DMS53 treated with DMSO at 0.1 percent for 48 hours (cell line): Measurements from ENCODE around the gene ATP11C.
"Not testable (repeated sequence)": the region's sequence is repeated elsewhere in the genome, so short reads cannot be mapped to it uniquely, and the experiment has no call there.

ENCODE experiments used
- DNase-seq: peaks from one replicate; lab custom pipeline; 2025; ENCODE audit not compliant: unreplicated experiment; lab: John Stamatoyannopoulos, UW

Gene ATP11C

DNA sequence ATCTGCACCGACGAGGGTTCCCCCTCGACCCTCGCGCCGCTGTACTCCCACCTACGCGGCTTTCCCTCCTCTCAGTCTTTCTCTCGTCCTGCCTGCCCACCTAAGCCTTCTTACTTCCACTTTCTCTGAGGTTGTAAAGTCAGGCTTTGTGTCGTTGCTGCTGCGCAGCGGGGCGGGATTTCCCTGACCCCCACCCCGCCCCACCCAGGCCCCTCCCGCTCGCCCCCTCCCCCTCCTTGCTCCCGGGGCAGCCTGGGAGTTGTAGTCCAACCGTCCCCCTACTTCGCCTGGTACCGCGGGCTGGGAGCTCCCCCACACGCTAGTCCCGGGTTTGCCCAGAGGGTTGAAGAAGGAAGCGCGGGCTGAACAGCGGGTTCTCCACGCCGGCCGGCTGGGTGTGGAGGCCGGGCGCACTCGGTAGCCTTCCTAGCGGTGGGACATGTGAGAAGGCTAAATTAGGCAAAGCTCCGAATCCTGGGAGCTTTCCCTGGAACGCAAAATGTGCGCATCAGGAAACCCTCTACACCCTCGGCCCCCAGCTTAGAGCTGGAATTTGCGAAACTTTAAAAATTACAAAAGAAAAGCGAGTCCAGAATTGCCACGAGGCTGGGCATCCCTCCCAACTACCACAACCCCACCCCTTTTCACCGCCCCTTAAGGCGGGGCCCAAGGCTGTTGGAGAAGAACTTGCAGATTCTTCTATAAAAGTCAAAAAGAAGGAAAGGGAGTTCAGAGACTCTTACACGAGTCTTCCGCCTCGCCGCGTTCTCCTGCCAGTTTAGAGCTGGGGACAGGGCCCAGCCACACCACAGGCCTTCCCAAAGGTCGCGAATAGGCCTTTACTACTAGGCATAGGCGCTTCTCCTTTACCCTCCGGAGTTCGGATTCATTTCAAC lies at the start of gene ATP11C:
ATP11C (minus strand) TSS at position 153 of the 896 bp plus-strand sequence. CDS start 1,011 bp downstream, outside the sequence.
- peak; percentile 71 for DNase-seq

DNA sequence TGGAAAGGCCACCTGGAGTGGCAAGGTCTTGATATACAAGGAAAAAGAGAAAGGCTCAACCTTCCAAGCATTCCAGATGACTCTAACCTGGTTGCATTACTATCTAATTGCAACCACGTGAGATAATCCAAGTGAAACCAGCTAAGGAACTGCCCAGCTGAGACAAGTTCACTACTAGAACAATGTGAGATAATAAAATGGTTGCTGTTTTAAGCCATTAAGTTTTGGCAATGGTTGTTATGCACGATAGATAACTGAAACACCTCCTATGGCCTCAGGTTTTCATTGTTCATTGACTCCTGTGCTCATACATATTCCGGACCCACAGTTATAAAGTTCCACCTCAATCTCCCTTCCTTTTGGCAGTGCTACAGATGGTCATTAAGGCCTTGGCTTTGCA lies 41.6 kb upstream of the ATP11C start:
- DNase-seq = no peak

DNA sequence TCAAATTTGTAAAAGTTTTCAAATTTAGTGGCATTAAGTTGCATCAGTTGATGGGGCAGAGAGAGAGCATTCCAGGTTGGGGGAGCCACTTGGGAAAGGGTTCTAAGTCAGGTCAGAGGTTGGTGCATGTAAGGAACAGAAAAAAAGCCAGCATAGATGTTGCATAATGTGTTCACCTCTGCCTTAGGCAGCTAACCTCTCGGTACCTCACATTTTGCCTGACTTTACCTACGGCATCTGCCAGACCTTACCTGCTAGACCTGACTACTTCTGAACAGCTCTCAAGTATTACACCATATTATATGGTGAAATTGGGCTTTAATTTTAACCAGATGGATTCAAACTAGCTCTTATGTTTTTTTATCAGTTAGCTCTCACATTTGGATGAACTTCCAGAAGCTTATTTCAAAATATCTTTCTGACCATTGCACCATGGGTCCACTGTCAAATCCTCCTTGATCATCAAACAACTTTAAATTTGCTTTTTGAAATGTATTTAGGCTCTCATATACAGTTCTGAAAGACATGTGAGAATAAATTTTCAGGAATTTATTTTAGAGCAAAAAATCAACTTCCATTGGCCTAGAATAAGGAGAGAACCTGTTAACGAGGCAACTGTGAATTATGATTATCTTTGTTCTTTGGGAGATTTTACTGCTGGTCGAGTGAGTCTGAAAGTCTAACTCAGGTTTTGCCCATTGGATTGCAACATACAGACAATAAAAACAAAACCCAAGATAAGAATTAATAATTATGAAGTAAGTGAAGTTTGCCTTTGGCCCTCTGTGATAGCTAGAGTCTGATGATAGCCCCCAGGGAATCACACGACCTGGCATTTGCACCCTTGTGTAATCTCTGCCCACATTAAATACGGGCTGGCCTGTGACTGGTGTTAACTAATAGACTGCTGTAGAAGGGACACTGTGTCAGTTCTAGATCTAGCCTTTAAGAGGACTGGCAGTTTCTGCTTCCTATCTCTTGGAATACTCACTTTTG lies 40.1 kb upstream of the ATP11C start:
- DNase-seq = no peak

DNA sequence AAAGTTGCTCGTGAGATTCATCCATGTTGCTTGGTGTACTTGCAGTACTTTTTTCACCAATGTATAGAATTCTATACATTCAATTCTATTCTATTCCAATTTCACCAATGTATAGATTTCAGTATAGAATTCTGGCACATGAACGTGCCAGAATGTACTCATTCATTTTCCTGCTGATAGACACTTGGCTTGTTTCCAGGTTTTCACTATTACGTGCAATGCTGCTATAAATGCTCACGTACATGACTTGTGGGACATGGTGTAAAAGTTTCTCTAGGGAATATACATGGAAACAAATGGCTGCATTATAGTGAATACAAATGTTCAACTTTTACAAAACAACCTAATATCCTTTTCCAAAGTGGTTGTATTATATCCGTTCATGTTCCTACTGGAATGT lies 39.3 kb upstream of the ATP11C start:
- DNase-seq = no peak

DNA sequence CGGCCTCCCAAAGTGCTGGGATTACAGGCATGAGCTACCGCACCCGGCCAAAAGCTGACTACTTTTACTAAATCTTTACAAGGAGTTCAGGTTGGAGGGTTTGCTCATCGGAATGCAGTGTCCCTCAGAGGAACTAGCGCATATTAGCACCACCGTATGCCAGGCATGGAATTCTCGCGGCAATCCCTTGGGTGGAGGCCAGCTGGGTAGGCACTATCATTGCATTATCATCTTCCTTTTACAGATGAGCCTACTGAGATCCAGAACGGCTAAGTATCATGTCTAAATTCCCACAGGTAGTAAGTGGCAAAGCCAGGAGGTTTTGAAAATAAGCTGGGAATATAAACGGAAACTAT lies 38.5 kb upstream of the ATP11C start:
- no peak for DNase-seq

DNA sequence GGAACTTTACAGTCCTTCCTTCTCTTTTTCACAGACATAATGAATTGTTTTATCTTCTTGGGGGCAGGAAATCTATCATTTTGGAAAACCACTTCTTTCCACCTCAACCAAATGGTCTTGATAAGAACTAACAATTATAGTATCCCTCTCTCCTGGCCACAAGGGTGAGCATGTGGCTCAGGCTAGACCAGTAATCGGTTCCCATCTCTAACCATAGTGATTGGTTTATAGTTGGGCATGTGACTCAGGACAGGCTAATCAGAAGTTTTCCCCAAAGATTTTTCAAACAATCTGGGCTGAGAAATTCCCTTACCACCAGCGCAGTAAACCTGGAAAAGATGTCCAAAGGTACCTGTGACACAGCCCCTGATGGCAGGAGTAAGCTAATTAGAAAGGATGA lies 36.4 kb upstream of the ATP11C start:
- no peak for DNase-seq

DNA sequence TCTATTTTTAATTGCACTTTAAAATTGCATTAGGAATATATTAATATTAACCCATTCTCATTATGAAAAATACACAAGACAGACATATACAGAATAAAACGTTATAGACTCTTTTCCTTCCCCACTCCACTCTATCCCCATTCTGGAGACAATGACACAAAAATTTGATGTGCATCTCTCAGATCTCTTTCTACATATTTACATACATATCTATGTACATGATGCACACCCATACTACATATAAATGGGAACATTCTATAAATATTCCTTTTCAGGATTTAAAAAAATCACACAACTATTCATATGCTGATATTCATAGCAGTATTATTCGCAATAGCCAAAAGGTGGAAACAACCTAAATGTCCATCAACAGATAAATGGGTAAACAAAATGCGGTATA lies 34.9 kb upstream of the ATP11C start:
- DNase-seq = no peak

DNA sequence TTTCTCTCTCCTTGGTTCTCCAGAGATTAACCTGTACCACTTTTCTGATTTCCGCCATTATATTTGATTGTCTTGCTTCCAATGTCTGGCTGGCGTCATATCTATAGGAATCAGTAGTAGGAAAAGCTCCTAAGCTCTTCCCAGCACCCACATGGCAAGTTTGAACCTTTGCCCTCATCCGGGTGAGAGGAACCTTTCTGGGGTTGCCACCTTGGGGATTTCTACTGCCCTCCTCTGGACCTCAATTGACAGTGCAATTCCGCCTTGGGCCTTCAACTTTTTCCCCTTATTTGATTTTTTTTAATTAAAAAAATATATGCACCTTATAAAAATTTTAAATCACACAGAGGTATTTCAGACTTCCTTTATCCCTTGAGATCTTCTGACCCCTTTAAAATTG lies 34.4 kb upstream of the ATP11C start:
- DNase-seq = no peak

DNA sequence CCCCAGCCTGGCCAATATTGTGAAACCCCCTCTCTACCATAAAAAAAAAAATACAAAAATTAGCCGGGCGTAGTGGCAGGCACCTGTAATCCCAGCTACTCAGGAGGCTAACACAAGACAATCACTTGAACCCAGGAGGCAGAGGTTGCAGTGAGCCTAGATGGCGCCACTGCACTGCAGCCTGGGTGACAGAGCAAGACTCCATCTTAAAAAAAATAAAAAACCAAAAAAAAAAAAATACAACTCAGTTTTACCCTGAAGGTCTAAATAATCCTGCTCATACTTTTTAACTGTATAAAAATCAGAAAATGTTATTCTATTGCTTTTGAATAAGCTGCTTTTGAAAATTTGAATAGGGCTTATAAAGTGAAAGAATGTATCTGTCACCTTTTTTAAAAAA lies 33.3 kb upstream of the ATP11C start:
- not testable (repeated sequence) for DNase-seq

DNA sequence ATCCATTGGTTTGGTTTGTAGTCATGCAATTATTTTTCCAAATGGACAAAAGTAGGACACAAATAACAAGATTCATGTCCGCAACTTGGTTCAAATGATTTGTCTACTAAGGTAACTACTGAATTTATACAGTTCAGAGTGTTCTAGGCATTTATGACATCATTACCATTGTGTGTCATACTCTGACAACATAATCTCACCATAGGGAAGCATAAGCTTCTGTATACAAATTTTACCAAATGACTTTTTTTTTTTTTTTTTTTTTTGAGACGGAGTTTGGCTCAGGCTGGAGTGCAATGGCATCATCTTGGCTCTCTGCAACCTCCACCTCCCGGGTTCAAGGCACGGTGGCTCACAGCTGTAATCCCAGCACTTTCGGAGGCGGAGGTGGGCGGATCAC lies 32.6 kb upstream of the ATP11C start, which contains the start of gene CXorf66:
CXorf66 (minus strand) TSS at position 101 of the 400 bp plus-strand sequence; CDS start at position 76, 25 bp downstream.
- no peak for DNase-seq

DNA sequence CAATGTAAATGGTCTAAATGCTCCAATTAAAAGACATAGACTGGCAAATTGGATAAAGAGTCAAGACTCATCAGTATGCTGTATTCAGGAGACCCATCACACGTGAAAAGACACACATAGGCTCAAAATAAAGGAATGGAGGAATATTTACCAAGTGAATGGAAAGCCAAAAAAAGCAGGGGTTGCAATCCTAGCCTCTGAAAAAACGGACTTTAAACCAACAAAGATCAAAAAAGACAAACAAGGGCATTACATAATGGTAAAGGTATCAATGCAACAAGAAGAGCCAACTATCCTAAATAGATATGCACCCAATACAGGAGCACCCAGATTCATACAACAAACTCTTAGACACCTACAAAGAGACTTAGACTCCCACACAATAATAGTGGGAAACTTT lies 28.2 kb upstream of the ATP11C start:
- not testable (repeated sequence) for DNase-seq

DNA sequence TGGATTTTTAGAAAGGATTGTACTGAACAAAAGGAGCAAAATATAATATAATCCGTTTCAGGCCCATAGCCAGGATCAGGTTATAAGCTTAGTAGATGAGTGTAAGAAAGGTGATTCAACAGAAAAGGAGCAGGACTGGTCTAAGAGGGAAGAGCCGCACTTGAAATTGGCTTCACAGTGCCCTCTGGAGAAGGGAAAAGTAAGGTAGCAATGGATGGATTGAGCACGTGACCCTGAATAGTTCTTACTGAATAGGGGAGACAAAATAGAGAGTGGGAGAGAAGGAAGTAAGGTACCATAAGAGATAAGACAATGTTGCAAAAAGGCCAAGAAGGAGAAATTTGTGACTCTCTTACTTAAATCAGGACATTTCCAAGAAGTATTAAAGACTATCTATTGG lies 16.9 kb upstream of the ATP11C start:
- DNase-seq = no peak

DNA sequence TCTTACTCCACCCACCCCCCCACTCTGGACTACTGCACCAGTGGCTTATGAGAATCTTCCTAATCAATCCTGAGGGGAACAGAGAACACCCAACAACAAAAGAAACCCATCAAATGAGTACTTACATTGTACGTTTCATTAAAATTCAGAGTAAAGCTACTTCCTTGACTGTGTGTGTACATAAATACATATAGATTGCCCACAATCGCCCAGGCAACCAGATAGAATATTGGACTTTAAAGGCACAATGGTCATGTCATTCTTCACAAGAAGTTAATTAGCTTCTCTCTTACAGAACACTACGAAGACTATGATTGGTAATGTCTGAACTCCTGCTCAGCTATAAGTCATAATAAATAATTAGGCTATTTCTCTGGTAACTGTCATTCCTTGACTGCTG lies 12.2 kb upstream of the ATP11C start:
- DNase-seq = no peak

DNA sequence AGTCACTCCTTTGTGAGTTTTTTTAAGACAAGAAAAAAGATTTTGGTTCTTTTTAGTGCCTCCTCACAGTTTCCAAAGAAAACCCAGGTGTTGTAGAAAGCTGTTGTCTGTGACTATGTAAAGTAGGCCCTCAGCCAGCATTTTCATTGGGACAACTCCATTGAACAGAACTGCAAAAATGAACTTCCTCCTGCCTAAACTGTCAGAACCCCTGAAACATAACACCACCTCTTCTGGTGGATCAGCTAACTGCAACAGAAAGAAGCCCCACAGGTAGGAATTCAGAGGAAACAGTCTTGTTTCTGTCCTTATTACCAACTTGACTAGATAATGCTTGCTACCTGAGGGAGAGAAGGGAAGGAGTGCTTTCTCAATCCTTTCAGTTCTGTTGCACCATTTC lies 3.4 kb upstream of the ATP11C start:
- DNase-seq = no peak

DNA sequence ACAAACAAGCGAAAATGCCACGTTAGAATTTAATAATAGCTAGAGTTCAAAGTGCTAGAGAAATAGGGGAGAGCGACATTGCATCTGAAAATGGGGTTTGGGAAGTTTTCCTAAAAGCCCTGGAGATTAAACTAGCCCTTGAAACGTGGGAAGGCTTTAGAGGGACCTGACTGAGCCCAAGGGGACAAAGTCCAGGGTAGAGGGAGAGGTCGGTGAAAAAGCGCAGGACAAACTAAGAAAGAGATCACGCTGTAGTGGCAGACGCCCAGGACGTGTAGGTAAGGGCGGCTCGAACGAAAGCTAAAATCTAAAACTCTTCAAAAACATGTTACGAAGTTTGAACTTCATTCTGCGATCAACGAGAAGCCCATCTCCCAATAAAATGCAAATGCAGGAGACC lies 1.1 kb upstream of the ATP11C start:
- peak; percentile 27 for DNase-seq

DNA sequence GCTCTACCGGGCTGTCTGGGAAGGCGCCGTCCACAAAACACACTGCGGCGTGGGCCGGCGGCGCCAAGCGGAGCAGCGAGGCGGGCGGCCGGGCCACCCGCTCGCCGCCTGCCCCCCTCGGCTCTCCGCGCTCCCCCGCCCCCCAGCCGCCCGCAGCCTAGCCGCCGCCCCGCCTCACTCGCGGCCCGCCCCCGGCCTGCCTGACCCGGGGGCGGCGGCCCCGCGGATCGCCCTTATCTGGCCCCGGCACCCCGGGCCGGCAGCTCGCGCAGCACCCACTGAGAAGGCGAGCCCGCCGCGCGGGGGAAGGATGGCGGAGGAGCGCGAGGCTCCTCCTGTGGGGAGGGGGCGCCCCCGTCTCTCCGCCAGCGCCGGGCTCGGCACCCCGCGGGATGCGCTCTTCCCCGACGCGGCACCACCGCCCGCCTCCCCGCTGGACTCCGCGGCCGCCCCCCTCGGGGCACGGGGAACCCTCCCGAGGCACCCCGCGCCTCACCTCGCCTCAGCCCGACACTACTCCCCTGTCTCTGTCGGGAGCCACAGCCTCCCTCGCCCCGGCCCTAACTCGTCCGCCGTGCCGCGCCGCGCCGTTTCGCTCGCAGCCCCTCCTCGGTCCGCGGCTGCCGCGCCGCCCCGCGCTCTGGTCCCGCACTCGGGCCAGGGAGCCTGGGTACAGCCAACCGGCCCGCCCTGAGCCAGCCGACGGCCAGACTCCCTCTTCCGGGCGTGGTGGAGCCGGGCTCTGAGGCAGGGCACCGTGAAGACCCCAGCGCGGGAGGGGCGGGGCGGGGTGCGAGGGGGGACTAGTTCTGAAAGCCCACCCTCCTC lies 566 bp downstream of the ATP11C start:
- DNase-seq = peak; percentile 12

DNA sequence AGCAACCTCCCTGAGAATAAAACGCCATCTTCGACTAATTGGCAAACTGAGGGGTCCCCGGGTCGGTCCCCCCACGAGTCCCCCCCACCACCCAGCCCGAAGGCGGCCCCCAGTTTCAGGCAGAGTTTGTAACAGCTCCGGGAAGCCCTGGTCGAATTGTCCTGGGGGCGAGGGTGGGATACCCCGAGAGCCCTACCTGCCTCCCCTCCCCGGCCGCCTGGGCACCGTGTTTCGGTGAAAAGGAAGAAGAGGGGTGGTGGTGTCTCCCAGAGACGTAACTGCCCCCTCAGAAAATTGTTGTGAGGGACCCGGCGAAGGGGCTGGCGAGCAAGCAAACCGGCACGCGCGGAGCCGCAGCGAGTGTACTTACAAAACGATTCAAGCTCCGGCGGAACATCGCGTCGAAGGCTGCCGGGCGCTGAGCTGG lies 1.2 kb downstream of the ATP11C start:
- no peak for DNase-seq

DNA sequence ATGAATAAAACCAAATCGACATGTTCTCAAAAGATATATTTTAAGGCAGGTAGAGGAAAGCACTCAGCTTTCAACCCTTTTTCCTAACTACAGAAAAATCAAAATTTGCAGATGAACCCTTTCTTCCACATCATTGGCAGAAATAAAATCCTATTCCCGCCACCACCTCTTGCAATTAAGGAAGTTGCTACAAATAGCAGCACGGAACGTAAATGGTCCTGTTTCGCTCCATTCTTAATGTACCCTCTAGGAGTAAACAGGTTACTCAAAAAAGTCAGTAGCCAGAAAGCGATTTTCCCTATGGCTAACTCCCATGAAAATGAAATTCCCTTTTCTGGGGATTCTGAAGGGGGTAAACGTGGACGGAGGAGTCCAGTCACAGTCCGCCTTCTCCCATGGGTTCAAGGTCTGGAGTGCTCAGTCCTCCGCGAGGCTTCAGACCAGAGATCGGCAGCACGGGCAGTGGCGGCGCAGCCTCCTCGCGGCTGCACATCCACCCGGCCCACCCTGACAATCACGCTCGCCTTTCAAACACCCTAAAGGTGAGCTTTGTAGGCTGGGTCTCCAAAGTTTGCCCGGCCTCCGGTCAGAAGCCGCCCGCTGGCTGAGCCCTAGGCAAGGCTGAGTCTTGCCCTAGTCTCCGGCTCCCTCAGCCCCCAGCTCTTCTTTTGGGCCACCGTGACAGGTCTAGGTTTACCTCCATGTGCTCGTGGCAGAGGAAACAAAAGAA lies 1.8 kb downstream of the ATP11C start:
- DNase-seq = no peak

DNA sequence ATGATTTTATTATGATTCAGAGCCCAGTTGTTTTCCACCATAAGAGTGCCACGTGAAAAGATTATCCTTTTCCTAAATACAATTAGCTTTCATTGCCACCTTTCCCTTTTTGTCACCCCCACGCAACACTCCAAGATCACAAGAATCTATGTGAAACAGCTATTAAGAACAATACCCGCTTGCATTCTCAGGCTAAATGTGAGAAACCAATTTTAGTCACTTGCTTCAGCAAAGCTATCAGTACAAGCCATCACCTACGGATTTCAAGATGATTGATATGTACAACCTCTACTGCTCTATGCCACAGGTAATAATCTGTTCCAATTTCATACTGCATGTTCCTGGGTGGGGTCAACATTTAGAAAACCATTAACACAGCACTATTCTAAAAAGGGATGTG lies 2.5 kb downstream of the ATP11C start:
- no peak for DNase-seq

DNA sequence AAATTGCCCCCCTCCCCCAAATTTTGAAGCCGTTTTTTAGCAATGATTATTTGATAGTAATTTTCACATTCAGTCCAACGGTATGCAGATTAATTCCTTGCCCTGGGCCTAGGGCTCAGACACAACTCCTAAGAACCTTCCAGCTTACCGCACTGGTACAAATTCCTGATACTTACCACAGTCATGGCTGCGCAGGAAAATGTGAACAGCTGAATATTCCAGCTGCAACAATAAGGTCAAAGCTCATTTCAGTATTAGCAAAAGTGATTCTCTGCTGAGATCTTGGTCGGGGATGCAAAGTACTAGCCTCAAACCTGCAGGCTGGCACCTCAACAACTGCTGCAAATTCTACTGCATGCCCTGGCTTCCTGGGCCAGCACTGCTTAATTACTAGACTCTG lies 3.0 kb downstream of the ATP11C start:
- DNase-seq = no peak
